B cell (primary cell): ENCODE data around the gene RALY. TPM values are rescaled to one million over a fixed set of nuclear protein-coding genes. Genes with fewer than 3 reads are reported as not detected.

Experiments used
- ATAC-seq: fragments of 200-7000 bp; cut with Tn5 transposase; one replicate; pipeline ENCODE4 v1.10.0; 2021; ENCODE audit warnings: low read depth, mild to moderate bottlenecking, moderate number of reproducible peaks, moderate library complexity
- CTCF ChIA-PET: fragments of 350-600 bp; sonication (Branson Sonifier 250); formaldehyde crosslinking; loops from one replicate; lab custom pipeline; 2021; ENCODE audit warnings: antibody characterized with exemption, inconsistent platforms; lab: Charles Lee
- POLR2A ChIA-PET: fragments of 350-600 bp; sonication (Branson Sonifier 250); formaldehyde crosslinking; loops from one replicate; lab custom pipeline; 2021; ENCODE audit warnings: antibody characterized with exemption; lab: Charles Lee
- DNase-seq: peaks from one replicate; pipeline ENCODE4 v3.0.0; 2013
- H2AFZ ChIP-seq: 2 replicates; pipeline ENCODE4 v1.6.1; 2012; ENCODE audit warnings: mild to moderate bottlenecking, low read depth, low read length; ENCODE audit not compliant: insufficient read depth, poor library complexity, severe bottlenecking
- H3K27ac ChIP-seq, 2 donors: 1 replicate in 1 of 2; 2 replicates in 1 of 2; pipeline ENCODE4 v1.5.1; 2012 to 2013; ENCODE audit warnings: low read length in 2 of 2, mild to moderate bottlenecking in 2 of 2, moderate library complexity in 1 of 2
- H3K27me3 ChIP-seq, 4 experiments: fragments of 200-600 bp in 1 of 4; sonication (generic) in 1 of 4; replicated peaks in 1 of 4; 1 replicate in 2 of 4; 2 replicates in 2 of 4; pipeline versions ENCODE4 v1.6.1 to v1.7.0; 2013 to 2016; ENCODE audit warnings: low read length in 3 of 4, mild to moderate bottlenecking in 2 of 4, mixed read lengths in 1 of 4, moderate library complexity in 1 of 4; ENCODE audit not compliant: insufficient read depth in 4 of 4, control insufficient read depth in 3 of 4; ENCODE audit errors: control extremely low read depth in 1 of 4
- H3K36me3 ChIP-seq, 2 experiments: replicated peaks in 1 of 2; 1 replicate in 1 of 2; 2 replicates in 1 of 2; pipeline versions ENCODE4 v1.6.1 to v1.7.1; 2013; ENCODE audit warnings: low read length in 1 of 2; ENCODE audit not compliant: insufficient read depth in 2 of 2, control insufficient read depth in 1 of 2; ENCODE audit errors: control extremely low read depth in 1 of 2, extremely low read depth in 1 of 2
- H3K4me1 ChIP-seq, 2 donors: fragments of 200-600 bp in 1 of 2; sonication (generic) in 1 of 2; 1 replicate in 1 of 2; 2 replicates in 1 of 2; pipeline versions ENCODE4 v1.5.1 to v1.6.1; 2013 to 2017; ENCODE audit warnings: low read length in 2 of 2; ENCODE audit not compliant: control insufficient read depth in 2 of 2, insufficient read depth in 2 of 2
- H3K4me2 ChIP-seq: replicated peaks from 2 replicates; pipeline ENCODE3; 2012; ENCODE audit warnings: mild to moderate bottlenecking, low read depth, low read length; ENCODE audit not compliant: poor library complexity, severe bottlenecking
- H3K4me3 ChIP-seq, 5 experiments: fragments of 200-600 bp in 1 of 5; sonication (generic) in 1 of 5; 1 replicate in 3 of 5; 2 replicates in 2 of 5; pipeline versions ENCODE4 v1.5.1 to v1.7.0; 2011 to 2016; ENCODE audit warnings: low read length in 4 of 5, mild to moderate bottlenecking in 4 of 5, low read depth in 2 of 5, control low read depth in 1 of 5, moderate library complexity in 1 of 5; ENCODE audit not compliant: insufficient read depth in 1 of 5; ENCODE audit errors: control extremely low read depth in 1 of 5, extremely low read depth in 1 of 5
- H3K79me2 ChIP-seq: fragments of 200-600 bp; sonication (generic); one replicate; pipeline ENCODE4 v1.6.0; 2016; ENCODE audit warnings: low read length; ENCODE audit not compliant: control insufficient read depth, insufficient read depth
- H3K9ac ChIP-seq: fragments of 200-600 bp; sonication (generic); 2 replicates; pipeline ENCODE4 v1.6.1; 2017; ENCODE audit warnings: mild to moderate bottlenecking, low read length, moderate library complexity
- H3K9me3 ChIP-seq, 3 donors: one replicate each; pipeline versions ENCODE4 v1.6.1 to v1.7.1; 2013; ENCODE audit warnings: low read length in 2 of 3; ENCODE audit not compliant: control insufficient read depth in 2 of 3, insufficient read depth in 1 of 3; ENCODE audit errors: control extremely low read depth in 1 of 3
- H4K20me1 ChIP-seq: 2 replicates; pipeline ENCODE4 v1.6.0; 2012; ENCODE audit warnings: mild to moderate bottlenecking, low read length; ENCODE audit not compliant: insufficient read depth, control insufficient read depth, poor library complexity, severe bottlenecking
- H3K27ac Mint-ChIP-seq: one replicate; pipeline ENCODE4 v1.8.0; 2021; ENCODE audit warnings: mixed read lengths
- H3K27me3 Mint-ChIP-seq: one replicate; pipeline ENCODE4 v1.8.0; 2021; ENCODE audit warnings: mixed read lengths
- H3K4me1 Mint-ChIP-seq: one replicate; pipeline ENCODE4 v1.8.0; 2021; ENCODE audit warnings: mixed read lengths
- H3K4me3 Mint-ChIP-seq: one replicate; pipeline ENCODE4 v1.8.0; 2021; ENCODE audit warnings: mixed read lengths
- H3K9me3 Mint-ChIP-seq: one replicate; pipeline ENCODE4 v1.8.0; 2022; ENCODE audit warnings: mixed read lengths; ENCODE audit not compliant: insufficient read depth
- CTCF ChIP-seq: fragments of 200-600 bp; IDR thresholded peaks from one replicate; pipeline ENCODE4 v1.8.0; 2022; ENCODE audit warnings: antibody characterized with exemption, mild to moderate bottlenecking
- EZH2 ChIP-seq: IDR thresholded peaks from 2 replicates; pipeline ENCODE4 v1.6.1; 2012; ENCODE audit warnings: borderline replicate concordance, low read depth, mild to moderate bottlenecking, moderate library complexity, low read length; ENCODE audit not compliant: insufficient read depth, poor library complexity, severe bottlenecking
- WGBS: methylation state at CpG from one replicate; pipeline ENCODE4 v1.1.5; 2013; ENCODE audit warnings: missing lambda C conversion rate; ENCODE audit not compliant: insufficient coverage; 5-methylcytosine and 5-hydroxymethylcytosine counted together
- intact Hi-C: fragments of 100-400 bp; cut with micrococcal nuclease; formaldehyde crosslinking; loops from one replicate; pipeline ENCODE4 v1.10.0; 2022
- polyA plus RNA-seq: library from polyadenylated mRNA; depleted of rRNA; stranded (reverse); fragments of >200 nt; gene quantifications from 2 replicates; pipeline ENCODE4 v1.2.3, GENCODE V29; 2012
- total RNA-seq, 2 donors: library from RNA; stranded (reverse); fragments of 120-200 nt in 1 of 2; gene quantifications; 1 replicate in 1 of 2; 2 replicates in 1 of 2; pipeline versions ENCODE4 v1.2.3 to v1.2.4, GENCODE V29; 2013 to 2022

Gene RALY
- total and polyA plus RNA-seq, 2 donors (not counting 1 experiment from before 2014, with no cell fraction given): 89.8 to 94.4 TPM

GRCh38 chr20:34089655-34090345 lies 96.1 kb downstream of the RALY start:
- ATAC-seq: no peak
- Mint-ChIP-seq H3K27ac (no peak overlapping the region), H3K4me3 (no peak overlapping the region), H3K4me1 (no peaks in the 10 kb centered on the region), H3K9me3 (no peaks in the 10 kb centered on the region), H3K27me3 (no peaks in the 10 kb centered on the region)
- no peak overlapping the region for H3K9ac ChIP-seq
- ChIA-PET POLR2A (interaction anchor here (0.8 kb wide), 1 partner anchor 10 kb away, joined by 3 read pairs; no protein-coding TSS in a partner anchor), CTCF (no interaction called here)
- no peaks in the 10 kb centered on the region for H3K27me3 ChIP-seq
- no peaks in the 10 kb centered on the region for H3K9me3 ChIP-seq
- H3K4me2 ChIP-seq: no peak overlapping the region
- H3K4me1 ChIP-seq: no peaks in the 10 kb centered on the region
- H2AFZ ChIP-seq: no peak overlapping the region
- intact Hi-C loops: no loop called here
- WGBS: 92% methylated on average over 8 of the region's 13 CpGs
- TF ChIP-seq CTCF (no peak), EZH2 (no peak)
- peaks cover 4% of the 10 kb centered on the region for H3K79me2 ChIP-seq
- peaks cover 20 to 75% of the 10 kb centered on the region in 2 experiments for H3K36me3 ChIP-seq
- peaks cover 23% of the 10 kb centered on the region for H4K20me1 ChIP-seq
- no peak overlapping the region for H3K27ac ChIP-seq
- H3K4me3 ChIP-seq: no peak overlapping the region
- no peak for DNase-seq

DNA sequence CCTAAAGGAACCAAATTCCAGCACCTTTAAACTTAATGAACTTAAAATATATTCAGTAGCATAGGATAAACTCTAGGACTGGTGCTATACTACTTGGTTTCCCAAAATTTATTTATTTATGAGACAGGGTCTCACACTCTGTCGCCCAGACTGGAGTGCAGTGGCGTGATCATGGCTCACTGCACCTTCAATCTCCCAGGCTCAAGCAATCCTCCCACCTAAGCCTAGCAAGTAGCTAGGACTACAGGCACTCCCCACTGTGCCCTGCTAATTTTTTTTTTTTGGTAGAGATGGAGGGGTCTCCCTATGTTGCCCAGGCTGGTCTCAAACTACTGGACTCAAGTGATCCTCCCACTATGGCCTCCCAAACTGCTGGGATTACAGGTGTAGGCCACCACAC lies 96.9 kb downstream of the RALY start:
- no peak overlapping the region for H3K4me3 ChIP-seq
- H3K79me2 ChIP-seq: peaks cover 4% of the 10 kb centered on the region
- ATAC-seq: no peak
- 100% methylated on average over 2 of the region's 2 CpGs for WGBS
- peaks cover 20 to 83% of the 10 kb centered on the region in 2 experiments for H3K36me3 ChIP-seq
- no peak overlapping the region for H3K27ac Mint-ChIP-seq
- H3K4me2 ChIP-seq: no peak overlapping the region
- no peak overlapping the region for H3K27ac ChIP-seq
- H3K4me1 Mint-ChIP-seq: no peaks in the 10 kb centered on the region
- no peaks in the 10 kb centered on the region for H3K27me3 Mint-ChIP-seq
- POLR2A ChIA-PET: no interaction called here
- no peaks in the 10 kb centered on the region for H3K9me3 ChIP-seq
- H4K20me1 ChIP-seq: peaks cover 24% of the 10 kb centered on the region
- no peak for DNase-seq
- no peaks in the 10 kb centered on the region for H3K27me3 ChIP-seq
- no peak overlapping the region for H2AFZ ChIP-seq
- intact Hi-C loops: no loop called here
- no peak overlapping the region for H3K9ac ChIP-seq
- H3K4me1 ChIP-seq: no peaks in the 10 kb centered on the region
- CTCF ChIA-PET: no interaction called here
- TF ChIP-seq CTCF (no peak), EZH2 (no peak)
- H3K9me3 Mint-ChIP-seq: no peaks in the 10 kb centered on the region
- H3K4me3 Mint-ChIP-seq: no peak overlapping the region
